ENCODE data around the gene CD93.
A peak's percentile ranks its signal among the peaks of the same experiment; 100 is the strongest.

CD93 gene, protein sequence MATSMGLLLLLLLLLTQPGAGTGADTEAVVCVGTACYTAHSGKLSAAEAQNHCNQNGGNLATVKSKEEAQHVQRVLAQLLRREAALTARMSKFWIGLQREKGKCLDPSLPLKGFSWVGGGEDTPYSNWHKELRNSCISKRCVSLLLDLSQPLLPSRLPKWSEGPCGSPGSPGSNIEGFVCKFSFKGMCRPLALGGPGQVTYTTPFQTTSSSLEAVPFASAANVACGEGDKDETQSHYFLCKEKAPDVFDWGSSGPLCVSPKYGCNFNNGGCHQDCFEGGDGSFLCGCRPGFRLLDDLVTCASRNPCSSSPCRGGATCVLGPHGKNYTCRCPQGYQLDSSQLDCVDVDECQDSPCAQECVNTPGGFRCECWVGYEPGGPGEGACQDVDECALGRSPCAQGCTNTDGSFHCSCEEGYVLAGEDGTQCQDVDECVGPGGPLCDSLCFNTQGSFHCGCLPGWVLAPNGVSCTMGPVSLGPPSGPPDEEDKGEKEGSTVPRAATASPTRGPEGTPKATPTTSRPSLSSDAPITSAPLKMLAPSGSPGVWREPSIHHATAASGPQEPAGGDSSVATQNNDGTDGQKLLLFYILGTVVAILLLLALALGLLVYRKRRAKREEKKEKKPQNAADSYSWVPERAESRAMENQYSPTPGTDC

DNA sequence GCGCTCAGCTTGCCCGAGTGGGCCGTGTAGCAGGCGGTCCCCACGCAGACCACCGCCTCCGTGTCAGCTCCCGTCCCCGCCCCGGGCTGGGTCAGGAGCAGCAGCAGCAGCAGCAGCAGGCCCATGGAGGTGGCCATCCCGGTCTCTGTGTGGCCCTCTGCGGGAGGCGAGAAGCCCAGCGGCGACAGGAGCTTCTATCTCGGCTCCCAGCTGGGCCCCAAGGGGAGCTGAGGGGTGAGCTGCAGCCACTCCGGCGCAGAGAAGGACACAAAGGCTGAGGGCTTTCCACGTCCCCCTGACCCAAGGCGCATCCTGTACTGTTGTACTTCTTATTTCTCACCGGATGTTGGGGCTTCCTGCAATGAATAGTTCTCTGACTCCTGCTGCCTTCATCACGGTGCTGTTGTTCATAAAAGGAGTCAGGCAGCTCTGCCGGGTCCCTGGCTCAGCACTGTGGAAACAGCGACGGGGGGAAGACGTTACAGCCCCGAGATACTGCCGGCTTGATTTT lies at the start of gene CD93:
TSS of gene CD93 (minus strand) at position 269 of the 511 bp plus-strand sequence. CDS start at position 137, 132 bp downstream.
- DNase-seq, result no peak
- intact Hi-C loops (cut with DNase I), result no loop called here

DNA sequence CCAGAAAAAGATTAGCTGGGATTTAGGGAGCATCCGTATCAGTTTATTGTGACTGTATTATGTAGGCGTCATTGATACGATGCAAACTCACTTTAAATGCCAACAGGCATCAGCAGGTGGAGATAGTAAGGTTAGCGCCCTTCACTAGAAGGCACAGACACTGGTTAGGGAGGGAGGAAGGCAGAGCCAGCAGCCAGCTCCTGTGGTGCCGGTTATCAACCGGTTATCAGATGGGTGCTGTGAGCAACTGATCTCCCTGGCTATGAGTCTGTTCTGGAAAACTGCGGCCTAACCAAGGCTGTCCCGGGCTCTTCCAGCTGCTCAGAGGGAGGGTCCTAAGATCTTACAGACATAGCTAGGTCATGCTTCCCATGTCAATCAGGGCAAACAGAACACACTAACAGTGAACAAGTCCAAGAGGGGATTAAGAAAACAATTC lies 47.5 kb upstream of the CD93 start:
- peak in 2 of 10 donors; percentile 19 to 24 for DNase-seq

DNA sequence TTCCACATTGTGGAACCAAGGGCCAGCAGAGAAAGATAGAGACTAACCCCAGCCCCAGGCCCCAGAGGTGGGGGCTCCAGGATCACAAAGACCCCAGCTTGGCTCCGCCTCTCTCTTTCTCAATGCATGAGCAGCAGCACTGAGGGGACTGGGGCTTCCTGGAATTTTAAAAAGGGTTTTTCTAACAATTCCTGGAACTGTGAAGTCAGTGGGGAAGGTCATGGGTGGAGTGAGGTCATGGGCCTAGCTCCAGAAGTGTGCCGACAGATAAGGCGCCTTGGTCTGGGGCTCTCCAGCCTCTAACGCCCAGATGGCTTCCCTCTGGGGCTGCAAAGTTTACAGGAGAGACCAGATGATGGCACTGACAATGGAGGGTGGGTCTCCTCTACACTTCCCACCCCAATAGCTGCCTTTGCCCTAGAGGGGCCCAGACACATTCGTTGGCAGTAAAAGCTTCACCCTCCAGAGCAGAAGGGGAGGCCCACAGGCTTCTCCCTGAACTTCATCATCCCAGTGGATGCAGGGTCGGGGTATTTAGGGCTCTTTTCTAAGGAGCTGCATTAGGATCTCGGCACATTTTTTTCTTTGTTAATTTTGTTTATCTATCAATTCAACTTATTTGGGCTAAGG lies 46.9 kb upstream of the CD93 start:
- peak in 2 of 10 donors; percentile 31 to 56 for DNase-seq
- intact Hi-C loops (cut with DNase I), result no loop called here

More for the DNA sequence above, 47.5 kb upstream of the CD93 start:
- intact Hi-C loops (cut with DNase I), result no loop called here

DNA sequence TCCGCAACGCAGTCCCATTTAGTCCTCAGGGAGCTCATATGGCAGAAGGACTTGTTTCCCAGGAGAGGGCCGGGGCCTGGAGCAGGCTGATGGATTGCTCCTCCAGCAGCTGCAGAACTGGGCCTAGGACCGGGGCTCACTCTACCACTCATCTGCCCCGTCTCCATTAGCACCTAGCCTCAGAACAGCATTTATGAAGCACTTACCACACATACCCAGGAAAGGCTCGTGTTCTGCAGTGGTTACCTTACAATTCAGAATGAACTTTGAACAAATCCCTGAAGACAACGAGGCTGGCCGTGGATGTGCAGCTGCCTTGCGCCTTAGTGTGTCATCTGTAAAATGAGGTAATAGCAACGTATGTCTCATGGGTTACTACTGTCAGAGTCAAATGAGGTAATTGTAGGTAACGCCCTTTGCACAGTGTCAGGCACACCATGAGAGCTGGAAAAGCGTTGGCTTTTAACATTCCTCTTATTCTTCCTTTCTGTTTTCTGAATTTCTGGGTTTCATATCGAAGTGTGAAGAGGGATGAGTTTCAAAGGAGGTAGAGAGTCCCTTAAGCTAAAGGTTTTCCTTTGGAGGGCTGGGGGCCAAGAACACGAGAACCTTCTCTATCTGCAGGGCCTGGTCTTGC lies 46.3 kb upstream of the CD93 start:
- intact Hi-C loops (cut with DNase I), result no loop called here

DNA sequence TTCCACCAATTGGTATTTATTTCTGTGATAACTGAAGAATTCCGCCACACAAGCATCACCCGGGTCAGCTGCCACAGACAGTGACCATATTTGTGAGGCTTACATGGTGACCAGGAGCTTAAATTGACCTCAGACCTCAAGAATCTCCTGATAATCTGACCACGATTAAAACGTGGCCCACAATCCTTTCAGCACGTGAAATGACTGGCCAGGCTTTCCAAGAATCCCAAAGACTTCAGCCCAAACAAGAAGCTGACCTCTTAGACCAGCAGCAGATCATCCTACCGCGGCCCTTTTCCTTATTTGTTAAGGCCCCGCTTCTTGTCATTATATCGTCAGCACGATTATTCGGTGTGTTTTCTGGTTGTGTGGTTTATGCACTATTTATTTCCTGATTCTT lies 45.6 kb upstream of the CD93 start:
- intact Hi-C loops (cut with DNase I), result no loop called here
- peak in 1 of 10 donors; percentile 39 for DNase-seq

More for the DNA sequence above, 46.3 kb upstream of the CD93 start:
- peak in 2 of 10 donors; percentile 29 to 55 for DNase-seq

DNA sequence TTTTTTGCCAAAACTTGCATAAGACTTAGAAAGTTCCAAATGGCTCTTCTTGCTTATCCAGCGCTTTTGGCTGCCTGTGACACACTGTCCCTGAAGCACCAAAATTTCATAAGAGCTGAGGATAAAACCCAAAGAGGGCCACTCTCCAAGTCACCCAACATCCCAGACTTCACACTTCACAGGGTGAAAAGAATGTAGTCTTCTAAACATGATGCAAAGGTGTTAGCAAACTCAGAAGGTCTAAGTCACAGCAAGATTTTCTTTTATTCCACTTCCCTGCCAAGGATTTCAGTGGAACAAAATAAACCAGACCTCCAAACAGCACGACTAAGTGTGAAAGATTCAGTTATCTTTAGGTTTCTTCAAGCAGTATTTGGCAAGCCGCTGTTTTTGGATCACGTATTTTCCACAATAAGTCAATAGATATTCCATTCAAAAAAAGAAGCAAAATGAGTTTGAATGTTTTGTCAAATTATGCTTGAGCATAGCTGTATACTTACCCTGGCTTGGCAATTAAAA lies 44.6 kb upstream of the CD93 start:
- peak in 2 of 10 donors; percentile 30 to 48 for DNase-seq
- intact Hi-C loops (cut with DNase I), result no loop called here

DNA sequence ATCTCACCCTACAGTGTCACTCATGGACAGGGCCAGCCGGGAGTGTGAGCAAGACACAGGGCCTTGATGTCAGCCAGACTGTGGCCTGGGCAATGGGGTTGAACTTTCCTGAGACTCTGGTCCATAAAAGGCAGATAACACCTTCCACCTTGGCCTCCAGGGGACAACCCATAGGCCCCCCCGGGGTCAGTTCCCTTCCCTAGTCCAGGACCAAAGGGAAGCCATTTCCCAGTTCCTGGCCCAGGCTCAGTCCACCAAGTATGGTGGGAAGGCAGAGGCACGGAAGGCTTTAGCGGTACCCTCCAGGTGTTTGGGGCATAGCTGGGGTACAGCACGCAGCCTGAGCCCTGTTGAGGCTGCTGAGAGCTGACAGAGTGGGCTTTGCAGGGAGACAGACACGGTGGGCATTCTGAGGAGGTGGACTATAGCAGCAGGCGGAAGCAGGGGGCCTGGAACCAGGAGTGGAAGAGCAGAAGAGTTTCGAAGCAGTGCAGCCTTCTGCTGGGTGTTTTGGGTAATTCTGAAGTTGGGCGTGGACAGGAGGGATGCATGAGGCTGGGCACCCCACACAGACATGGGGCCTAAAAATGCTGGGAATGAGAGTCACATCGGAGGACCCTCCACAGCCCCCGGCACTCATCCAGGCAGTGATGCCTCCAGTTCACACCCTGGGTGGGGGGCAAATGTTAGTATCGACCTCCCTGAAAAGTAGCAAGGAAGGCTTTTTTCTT lies 43.9 kb upstream of the CD93 start:
- intact Hi-C loops (cut with DNase I), result no loop called here
- peak in 3 of 10 donors; percentile 42 to 62 (median 45) for DNase-seq

DNA sequence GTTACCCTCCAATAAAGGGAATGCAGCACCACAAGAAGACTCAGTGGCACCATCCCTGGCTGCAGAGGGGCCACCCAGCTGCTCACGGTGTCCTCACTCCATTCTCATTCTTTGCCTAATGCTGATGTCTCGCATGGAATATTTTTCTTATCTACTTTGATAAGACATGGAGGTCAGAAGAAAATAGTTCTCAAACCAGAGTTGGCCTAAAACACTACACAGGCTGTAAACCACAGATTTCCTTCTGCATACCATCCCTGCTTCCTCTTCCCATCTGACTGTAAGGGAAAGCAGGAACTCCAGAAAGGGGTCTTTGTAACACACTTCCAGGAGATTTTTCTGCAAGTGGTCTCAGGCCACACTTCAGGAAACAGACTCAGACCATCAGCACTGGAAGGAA lies 43.1 kb upstream of the CD93 start:
- DNase-seq, result peak in 1 of 10 donors; percentile 37
- intact Hi-C loops (cut with DNase I), result no loop called here

DNA sequence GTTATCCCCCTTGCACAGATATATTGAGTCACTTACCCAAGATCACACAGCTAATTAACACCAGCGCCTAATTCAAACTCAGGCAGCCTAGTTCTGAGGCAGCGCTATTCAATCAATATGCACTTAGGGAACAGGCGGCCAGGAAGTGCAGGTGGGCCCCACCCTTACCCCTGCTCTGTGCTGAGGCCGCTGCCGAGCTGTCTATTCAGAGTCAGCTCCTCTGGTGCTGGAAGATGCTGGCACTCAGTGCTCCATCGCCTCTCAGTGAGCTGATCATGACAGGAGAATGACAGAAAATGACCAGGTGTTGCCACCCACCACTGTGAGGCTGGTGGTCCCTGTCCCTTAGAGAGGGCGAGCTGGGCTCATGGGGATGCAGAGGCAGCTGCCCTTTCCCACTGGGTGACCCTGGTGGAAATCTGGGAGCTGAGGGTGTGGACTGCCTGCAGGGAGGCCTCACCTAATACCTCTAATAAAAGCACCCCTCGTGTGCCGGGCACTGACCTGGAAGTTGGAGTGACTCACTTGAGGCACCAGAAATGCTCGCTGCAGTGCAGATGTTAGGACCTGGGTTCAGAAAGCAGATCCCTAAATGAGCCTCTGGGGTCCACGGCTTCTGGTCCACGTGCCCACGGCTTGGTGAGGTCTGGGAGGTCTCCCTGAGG lies 42.5 kb upstream of the CD93 start:
- intact Hi-C loops (cut with DNase I), result no loop called here
- peak in 3 of 10 donors; percentile 31 to 67 (median 41) for DNase-seq

DNA sequence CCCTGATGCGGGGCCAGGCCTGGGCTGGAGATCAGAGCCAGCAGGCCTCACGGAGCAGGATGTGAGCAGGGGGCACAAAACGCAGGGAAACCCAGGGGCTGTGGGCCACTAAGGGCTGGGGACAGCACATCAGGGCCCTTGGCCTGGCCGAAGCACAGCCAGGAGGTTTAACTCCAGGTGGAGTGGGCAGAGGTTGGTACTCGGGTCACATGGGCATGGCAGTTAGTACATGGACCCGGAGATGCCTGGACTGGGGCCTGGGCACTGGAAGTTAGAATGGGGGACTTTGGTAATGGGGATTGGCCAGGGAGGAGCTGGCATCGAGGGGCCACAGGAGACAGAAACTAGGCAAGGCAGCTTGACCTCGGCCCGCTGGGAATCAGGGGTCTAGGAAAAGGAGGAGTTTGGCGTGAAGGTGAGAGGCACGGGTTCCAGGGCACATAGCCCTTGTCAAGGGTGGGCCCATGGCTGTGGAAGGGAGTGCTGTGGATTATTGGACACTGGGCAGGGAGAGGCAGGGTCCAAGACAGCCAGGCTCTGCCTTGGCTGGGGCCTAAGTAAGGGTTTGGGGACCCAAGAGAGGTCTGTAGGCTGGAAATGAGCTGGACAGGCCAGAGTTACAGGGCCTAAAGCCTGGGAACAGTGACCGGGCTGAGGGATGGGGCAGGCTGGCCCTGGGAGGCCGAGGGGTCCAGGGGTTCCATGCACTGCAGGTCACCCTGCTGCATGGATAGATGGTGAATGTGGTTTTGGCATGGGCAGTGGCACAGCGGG lies 41.6 kb upstream of the CD93 start:
- peak in 4 of 10 donors; percentile 6 to 78 (median 52) for DNase-seq

DNA sequence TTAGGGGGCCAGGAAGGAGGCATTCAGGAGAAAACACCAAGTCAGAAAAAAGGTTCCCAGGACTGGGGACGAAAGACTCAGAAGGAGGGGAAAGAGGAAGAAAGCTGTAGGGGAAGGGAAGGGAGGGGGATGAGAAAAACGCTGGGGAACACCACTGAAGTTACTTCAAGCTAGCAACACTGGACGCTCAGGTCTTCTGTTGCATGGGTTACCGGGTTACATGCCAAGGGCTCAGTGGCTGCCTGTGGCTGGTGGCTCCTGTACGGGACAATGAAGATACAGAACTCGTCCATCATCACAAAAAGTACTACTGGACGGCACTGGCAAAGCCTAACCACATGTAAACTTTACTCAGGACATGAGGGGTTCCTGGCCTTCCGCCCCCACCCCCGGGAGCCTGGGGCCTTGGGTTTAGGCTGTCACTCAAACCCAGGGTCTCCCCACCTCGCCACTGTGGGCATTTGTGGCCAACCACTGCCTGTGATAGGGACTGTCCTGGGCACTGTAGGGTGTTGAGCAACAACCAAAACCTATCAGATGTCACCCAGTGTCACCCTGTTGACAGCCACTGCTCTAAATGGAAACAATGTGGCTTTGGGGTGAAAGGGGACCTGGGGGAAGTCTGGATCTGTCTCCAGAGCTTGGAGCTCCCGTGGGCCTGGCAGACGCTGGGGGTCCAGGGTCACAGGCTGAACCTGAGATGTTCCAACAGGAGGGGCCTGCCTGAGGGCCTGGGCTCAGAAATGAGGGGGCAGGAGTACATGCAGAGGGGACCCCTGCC lies 40.3 kb upstream of the CD93 start:
- peak in 4 of 10 donors; percentile 14 to 51 (median 38) for DNase-seq
- intact Hi-C loops (cut with DNase I), result no loop called here

More for the DNA sequence above, 41.6 kb upstream of the CD93 start:
- intact Hi-C loops (cut with DNase I), result no loop called here

DNA sequence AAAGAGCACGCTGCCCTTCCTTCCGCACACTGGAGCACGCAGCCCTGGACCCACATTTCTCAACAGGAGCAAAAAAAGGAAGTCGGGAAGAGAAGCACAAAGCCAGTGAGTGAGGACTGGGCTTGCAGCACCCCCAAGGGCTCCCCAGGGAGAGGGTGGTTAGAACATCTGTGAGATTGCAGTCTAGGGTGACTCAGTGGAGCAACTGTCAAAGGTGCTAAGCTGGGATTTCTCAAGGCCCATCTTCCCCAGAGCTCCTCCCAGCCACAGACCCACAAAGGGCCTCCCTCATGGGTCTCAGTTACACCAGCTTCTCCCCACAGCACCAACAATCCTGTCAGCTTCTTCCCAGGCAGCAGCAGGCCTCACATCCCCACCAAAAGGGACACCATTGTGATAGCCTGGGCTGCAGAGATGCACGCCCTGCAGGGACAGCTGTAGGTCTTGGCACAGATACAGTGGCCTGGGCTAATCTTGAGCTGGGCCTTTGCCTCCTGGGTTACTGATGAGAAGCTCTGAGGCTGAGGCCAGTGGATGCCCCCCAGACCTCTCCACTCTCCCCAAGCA lies 39.6 kb upstream of the CD93 start:
- intact Hi-C loops (cut with DNase I), result no loop called here
- peak in 6 of 10 donors; percentile 25 to 93 (median 54) for DNase-seq

DNA sequence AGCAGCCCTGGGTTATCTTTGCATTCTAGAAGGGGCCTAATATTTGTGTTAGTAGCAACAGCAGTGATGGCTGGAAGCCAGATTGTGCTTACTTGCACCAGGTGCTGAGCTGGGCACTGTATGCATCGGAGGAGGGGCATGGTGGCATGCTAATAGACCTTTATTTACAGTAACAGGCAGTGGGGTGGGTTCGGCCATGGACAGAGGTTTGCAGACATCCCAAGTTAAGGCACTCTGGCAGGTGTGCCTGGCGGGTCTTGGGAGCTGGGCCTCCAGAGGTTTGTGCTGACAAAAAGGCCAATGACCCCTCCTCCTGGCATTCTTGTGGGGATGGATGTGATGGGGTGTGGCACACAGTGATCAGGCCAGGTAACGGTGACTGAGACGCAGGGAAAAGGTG lies 39.0 kb upstream of the CD93 start:
- intact Hi-C loops (cut with DNase I), result no loop called here
- peak in 2 of 10 donors; percentile 44 to 57 for DNase-seq

DNA sequence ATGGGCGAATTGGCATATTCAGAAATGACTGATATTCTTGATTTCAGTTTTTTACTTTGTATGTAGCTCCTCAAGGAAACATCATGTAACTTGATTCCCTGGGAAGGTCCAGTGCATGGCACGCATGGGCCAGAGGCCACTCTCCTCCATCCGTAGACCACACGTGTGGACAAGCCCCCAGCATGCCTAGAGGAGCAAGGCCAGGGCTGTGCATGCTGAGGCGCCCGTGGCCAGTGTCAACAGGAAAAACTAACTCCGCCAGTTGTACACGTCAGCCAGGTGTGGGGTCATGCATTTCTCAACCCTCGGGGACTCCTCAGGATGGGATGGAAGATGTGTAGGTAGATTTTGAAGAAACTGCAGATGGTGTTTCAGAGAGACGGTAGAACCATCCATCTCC lies 37.8 kb upstream of the CD93 start:
- intact Hi-C loops (cut with DNase I), result no loop called here
- DNase-seq, result peak in 3 of 10 donors; percentile 8 to 52 (median 46)

DNA sequence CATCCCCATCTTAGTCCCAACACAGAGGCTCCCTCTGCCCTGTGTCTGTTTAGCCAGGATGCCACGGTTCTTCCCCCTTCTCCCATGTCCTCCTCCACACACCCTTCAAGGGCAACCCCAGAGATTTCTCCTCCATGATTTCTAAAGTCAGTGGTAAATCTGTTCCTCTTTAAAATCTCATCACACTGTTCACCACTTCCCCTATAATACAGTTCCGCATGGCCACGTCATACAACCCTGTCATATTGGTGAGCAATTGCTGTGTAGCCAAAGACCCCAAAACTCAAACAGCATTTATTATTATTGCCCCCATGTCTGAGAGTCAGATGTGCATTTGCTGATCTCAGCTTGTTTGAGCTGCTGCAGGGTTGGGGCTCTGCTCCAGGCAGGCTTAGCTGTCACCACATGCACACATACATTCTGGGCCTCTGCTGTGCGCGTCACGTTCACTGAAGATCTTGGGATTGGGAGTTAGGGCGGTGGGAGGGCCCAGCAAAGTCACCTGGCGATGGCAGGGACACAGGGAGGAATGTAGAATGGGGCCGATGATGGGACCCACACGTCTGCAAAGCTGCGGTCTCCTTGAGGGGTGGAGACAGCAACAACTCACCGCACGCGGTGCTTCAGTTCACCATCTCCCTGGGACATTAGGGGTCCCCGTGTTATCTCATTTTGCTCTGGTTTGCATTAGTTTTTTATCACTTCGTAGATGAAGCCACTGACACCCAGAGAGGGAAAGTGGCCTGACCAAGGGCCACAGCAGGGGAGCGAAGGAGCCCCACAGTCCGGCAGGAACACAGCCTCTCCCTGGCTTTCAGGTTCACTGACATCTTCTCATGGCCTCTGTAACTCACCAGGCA lies 36.9 kb upstream of the CD93 start:
- intact Hi-C loops (cut with DNase I), result no loop called here
- peak in 3 of 10 donors; percentile 14 to 68 (median 36) for DNase-seq

DNA sequence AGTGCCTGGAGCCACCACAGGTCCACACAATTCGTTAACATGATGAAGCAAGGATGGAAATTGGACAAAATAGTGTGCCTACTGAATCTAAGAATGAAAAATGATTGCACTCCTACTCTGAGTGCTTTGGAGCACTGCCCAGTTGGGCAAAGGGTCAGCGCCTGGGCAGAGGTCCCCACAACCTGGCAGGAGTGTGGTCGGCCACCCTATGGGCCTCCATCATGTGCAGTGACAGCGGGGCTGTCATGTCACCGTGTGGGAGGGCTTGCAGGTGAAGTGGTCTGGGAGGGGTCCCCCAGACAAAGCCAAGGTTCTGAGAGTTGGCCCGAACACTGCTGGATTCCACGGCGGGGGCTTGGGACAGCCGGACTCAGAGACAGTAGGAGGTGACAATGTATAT lies 36.2 kb upstream of the CD93 start:
- DNase-seq, result peak in 2 of 10 donors; percentile 26 to 71
- intact Hi-C loops (cut with DNase I), result no loop called here
